Activated CD8-positive, alpha-beta memory T cell treated with anti-CD3 and anti-CD28 coated beads, Interleukin-2, amount 50 U/mL, for 24 hours (primary cell): ENCODE measurements around the gene RNF151.
"Not testable (repeated sequence)": the region's sequence is repeated elsewhere in the genome, so short reads cannot be mapped to it uniquely, and the experiment has no call there.

ENCODE experiments used
- DNase-seq: peaks from one replicate; pipeline ENCODE4 v3.0.0-alpha.2; 2020; ENCODE audit errors: extremely low read depth

Gene RNF151

DNA sequence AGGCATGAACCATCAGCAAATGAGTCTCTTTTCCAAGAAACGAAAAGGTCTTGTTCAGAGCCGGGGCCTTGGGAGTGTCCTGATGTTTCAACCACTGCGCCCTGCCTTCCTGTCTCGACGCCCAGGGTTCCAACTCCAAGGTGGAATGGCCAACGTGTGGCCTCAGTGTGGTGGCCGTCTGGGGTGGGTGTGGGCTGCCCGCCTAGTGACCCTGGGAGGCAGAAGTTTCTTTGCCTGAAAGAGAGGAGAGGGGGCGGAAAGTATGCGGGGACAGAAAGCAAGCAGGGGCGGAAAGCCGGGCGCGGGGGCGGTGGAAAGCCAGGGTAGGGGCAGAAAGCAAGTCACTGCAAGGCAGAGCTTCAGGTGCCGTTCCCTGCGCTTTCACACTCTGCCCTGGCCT lies 27.7 kb upstream of the RNF151 start:
- no peak for DNase-seq

DNA sequence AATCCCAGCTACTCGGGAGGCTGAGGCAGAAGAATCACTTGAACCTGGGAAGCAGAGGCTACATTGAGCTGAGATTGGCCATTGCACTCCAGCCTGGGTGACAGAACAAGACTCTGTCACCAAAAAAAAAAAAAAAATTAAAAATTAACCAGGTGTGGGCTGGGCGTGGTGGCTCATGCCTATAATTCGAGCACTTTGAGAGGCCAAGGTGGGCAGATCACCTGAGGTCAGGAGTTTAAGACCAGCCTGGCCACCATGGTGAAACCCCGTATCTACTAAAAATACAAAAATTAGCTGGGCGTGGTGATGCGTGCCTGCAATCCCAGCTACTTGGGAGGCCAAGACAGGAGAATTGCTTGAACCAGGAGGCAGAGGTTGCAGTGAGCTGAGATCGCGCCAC lies 26.8 kb upstream of the RNF151 start:
- DNase-seq: not testable (repeated sequence)

DNA sequence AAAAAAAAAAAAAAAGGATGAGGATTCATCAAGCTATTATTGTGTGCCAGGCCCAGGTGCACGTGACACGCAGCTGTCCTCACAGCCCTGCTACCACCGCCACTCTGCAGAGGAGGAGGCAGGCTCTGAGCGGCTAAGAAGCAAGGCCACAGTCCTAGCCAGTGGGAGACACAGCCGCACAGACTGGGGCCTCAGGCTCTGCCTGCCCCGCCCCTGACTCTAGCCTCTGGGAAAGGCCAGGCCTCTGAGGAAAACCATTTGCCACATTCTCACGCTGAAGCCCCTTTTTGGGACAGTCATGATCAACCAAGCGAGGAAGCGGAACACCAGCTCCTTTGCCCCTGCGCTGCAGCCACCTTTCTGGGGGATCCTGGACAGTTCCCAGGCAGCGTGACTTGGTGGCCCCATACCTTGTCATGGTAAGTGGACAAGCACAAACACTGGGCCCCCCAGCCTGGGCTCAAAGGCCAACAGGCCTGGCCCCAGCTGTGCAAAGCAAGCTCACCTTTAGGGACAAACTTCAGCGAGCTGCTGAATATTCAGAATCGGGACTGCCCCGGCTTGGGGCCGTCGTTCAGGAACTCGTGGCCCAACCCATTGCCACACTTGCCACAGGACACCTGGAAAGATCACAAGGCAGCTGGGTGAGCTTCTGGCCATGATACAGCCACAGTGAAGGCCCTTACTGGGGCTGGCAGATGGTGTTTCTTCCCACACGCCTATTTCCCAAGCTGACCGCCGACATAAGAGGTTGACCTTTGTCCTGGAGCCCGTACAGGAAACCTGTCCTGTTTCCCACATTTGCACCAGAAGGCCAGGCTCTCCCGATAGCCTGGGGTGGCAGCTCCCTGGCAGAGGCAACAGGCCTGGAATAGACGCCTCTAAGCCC lies 26.1 kb upstream of the RNF151 start:
- no peak for DNase-seq

DNA sequence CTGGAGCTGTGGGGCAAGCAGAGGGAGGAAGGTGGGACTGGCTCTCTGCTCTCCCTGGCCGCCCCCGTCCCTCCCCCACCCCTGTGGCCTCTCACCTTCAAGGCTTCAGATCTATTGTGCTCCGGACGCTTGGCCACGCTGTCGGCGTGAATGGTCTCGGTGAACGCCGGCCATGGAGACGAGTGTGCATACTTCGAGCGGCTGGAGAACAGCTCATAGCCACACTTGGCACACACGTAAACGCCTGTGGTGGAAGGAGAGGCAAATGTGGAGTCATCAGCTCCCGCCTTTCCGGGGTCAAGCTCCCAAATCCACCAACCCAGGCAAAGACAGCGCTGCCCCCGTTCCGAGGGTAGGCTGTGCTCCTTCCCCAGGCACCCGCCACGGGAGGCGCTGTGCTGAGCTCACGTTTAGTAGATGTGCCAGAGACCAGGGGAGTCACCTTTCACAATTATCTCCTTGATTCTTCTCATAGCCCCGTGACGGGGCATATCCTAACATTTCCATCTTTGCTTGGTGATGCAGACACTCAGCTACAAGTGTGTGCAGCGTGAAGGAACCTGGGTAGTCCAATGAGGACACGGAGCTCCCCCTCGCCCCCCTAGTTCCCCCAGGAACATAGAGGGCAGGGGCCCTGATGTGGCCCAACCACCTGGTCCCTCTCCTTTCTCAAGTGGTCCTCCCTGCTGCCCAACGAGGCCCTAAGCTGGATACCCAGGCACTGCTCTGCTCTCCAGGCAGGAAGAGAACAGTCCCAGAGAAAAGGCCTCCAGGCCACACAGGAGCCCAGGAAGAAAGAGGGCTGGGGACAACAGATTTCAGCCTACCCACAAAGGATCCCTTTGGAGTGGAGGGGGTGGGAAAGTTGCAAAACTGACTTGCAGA lies 25.3 kb upstream of the RNF151 start:
- no peak for DNase-seq

DNA sequence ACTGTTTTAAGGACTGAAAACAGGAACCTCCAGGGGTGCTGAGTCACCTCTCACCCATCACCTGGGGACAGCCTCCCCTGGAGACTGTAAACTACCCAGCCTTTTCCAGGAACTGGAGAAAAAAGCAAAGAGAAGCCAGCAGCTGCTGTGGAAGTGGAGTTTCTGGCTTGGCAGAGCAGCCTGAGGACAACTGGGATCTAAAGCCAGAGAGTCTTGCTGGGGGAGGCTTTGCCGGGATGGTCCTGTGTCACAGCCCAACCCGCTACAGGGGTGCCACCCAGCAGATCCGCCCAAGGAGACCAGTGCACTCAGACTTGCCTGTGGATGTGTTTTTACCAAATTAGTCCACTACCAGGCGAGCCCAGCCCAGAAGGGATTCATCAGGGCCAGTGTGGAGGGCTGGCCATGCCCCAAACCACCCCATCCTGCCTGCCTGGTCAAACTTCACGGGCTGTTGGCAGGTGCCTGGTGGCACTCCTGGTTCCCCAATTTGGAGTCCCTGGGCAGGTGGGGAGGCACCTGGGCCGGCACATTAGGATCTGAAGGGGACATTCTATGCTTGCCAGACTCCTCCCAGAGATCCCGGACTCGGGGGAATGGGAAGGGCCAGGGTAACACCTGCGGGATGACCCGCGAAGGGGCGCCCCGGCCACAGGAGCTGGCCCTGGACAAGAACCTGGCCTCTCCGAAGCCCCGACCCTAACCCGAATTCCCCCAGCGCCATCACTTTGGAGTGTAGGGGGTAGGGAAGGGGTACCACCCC lies 24.4 kb upstream of the RNF151 start:
- no peak for DNase-seq

DNA sequence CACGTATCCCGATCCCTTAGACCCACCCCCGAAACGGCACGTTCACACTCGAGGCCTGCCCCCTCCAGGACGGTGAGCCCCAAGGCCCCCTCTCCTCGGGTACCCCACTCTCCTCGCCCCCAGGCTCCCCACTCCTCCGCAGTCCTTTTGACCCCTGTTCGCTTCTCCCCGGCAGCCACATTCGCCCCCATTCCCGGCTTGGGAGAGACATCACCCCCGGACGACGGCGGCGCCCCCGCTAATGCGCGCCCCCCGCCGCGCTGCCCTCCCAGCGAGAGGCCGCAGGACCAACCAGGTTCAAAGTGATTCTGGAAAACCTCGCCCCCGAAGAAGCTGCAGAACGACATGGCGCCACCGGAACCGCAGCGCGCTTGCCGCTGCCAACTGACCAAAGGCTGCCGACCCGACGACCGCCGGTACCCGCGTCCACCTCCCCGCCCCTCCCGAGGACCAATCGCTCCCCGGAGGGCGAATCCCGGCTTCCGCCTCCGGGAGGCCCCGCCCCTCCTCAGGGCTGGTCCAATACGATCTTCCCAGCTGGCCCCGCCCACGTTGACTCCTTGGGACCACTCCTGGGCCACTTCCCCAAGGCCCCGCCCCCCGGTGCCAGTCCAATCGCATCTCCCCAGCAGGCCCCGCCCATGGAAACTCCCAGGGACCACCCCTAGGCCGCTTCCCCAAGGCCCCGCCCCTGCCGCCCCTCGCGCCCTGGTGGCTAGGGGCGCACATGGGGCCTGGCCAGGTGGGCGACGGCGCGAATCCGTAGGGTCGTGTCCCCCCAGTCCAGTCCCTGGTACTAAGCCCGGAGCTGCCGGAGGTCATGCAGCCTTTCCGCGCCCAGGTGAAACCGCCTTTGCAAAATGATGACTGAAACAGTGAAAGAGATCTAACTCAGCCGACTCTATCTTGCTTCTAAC lies 23.6 kb upstream of the RNF151 start, which contains the start of gene MSRB1:
TSS of gene MSRB1 (minus strand) at position 390 of the 917 bp plus-strand sequence. CDS start at position 347, 43 bp downstream.
- DNase-seq: peak; percentile 99

DNA sequence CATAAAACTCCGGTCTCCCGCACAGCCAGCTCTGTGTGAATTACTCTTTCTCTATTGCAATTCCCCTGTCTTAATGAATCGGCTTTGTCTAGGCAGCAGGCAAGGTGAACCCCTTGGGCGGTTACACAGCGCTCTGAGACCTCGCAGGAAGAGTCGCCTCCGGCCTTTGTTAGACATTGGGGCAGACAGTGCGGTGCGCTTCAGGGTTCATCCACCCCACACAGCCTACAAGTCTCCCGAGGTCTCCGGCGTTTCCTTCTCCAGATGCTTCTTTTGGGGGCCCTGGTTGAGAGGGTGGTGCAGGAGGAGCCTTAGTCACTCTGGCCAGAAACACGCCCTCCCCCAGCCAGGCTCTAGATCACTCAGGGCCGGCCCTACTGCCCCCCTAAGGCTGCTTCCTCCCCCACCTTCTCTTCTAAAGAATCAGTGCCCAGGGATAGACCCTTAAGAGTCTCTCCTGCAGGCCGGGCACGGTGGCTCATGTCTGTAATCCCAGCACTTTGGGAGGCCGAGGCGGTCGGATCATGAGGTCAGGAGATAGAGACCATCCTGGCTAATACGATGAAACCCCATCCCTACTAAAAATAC lies 21.9 kb upstream of the RNF151 start:
- DNase-seq: no peak

DNA sequence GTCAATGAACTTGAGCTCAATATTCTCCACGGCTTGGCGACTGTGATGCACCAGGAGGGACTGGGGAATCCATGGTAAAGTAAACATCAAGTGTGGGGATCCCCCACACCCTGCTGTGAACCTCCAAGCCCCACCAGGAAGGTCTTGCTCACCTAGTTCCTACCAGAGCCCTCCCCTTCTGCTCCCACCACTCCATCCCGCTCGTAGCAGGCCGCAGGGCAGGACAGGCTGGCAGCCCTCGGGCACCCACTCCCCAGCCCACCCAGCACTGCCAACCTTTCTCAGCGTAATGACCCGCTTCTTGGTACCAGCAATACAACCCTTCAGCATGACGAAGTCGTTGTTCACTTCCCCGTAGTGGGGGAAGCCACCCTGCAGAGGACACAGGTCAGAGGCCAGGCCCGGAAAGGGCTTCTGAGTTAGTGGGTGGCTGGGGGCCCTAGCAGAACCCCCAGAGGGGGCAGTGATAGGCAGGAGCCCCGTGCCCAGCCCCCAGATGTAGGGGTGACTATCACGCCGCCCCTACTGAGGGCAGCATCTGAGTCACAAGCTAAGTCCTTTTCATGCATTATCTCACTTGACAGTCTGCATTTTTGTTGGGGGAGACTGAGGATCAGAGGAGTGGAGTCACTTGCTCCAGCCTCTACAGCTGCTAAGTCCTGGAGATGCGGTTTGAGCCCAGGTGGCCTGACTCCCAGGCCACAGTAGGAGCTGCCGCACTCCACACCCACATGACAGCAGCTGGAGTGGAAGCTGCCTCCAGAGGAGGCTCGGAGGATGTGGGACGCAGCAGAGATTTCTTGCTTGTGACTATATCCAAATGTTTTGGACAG lies 20.9 kb upstream of the RNF151 start:
- DNase-seq: no peak

DNA sequence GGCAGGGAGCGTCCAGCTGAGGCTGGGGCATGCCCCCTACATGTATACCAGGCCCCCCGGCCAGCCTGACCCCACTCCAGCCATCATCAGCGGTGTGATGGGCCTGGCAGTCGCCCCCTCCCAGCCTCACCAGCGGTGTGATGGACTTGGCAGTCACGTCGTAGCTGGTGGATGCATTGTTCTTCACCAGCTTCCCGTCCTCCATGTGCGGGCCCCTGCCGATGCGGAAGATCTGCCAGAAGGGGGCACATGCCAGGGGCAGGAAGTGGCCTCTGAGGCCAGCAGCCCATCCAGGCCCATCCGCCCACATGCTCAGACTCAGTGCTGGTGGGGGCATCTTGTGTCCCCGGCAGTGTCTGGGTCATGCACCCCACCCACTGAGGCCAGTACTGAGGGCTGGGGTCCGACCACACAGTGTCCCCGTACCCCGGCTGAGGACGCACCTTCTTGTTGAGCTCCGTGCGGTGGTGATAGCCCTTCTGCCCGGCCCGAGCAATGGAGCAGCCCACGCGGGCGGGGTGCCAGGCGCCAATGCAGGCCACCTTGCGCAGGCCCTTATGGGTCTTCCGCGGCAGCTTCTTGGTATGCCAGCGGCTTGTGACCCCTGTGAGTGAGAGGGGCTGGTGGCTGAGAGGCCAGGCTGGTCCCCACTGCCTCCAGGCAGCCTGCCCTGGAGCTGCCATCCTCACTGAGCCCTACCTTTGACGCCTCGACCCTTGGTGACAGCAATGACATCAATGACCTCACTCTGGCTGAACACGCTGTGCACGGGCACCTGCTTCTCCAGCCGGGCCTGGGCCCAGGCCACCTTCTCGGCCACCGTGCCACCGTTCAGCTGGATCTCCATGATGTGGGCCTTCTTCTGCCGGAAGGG lies 19.9 kb upstream of the RNF151 start:
- no peak for DNase-seq

DNA sequence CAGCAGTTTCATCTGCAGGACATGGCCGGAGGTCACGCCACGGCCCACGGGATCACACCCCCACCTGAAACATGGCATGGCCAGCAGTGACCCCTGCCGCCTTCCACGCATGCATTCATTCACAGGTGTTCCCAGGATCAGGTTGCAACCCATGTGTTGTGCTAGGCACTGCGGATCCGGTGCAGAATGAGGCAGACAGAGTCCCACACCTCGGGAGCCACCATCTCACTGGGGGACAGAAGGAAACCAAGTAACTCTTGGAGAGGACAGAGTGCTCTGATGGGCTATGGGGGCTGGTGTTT lies 19.3 kb upstream of the RNF151 start:
- DNase-seq: no peak

DNA sequence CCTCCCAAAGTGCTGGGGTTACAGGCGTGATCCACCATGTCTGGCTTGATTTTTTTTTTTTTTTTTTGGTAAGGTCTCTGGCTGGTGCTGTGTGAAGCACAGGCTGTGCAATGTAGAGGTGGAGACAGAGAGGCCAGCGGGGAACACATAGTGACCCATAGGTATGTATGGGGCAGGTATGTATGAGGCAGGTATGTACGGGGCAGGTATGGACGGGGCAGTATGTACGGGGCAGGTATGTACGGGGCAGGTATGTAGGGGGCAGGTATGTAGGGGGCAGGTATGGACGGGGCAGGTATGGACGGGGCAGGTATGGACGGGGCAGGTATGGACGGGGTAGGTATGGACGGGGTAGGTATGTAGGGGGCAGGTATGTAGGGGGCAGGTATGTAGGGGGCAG lies 17.1 kb upstream of the RNF151 start:
- no peak for DNase-seq

DNA sequence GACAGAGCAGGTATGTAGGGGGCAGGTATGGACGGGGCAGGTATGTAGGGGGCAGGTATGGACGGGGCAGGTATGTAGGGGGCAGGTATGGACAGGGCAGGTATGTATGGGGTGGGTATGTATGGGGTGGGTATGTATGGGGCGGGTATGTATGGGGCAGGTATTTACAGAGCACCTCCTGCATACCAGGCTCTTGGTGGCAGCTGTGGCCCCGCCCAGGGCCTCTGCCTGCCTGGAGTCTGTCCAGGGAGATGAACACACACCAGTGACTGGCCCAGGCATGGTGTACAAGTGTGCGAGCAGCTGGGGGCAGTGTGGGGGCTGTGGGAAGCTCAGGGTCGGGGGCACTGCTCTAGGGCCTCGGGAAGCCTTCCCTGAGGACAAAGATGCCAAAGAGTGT lies 16.6 kb upstream of the RNF151 start:
- no peak for DNase-seq

DNA sequence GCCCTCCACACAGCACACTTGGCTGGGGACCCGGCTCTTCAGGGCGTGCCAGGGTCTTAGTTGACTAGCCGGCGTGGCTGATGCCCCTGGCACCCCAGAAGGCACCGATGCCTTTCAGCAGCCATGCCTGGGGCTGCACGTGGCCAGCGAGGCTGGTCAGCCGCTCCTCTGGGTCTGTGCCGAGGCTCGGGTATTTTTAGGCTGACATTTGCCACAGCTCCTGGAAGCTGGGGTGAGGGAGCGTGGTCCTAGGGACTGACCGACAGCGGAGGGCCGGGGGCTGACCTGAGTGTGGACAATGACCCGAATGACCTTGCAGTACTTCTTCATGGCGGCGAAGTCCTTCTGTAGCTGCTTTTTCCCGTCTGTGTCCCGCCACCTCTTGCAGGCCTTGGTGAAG lies 16.1 kb upstream of the RNF151 start:
- no peak for DNase-seq

DNA sequence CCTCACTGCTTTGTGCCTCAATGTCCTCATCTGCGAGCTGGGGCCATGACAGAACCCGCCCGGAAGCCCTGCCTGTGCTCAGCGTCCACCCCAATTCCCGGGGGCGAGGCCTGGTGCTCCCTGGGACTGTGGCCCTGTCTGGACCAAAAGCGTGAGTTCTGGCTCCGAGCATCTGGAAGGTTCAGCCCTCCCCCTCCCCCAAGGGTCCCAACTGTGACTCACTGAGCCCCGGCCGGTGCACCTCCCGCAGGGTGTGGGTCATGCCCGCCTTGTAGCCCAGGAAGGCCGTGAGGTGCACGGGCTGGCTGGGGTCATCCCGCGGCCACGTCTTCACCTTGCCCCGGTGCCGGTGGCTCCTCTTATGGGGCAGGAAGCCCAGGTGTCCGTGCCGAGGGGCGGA lies 12.9 kb upstream of the RNF151 start:
- no peak for DNase-seq

DNA sequence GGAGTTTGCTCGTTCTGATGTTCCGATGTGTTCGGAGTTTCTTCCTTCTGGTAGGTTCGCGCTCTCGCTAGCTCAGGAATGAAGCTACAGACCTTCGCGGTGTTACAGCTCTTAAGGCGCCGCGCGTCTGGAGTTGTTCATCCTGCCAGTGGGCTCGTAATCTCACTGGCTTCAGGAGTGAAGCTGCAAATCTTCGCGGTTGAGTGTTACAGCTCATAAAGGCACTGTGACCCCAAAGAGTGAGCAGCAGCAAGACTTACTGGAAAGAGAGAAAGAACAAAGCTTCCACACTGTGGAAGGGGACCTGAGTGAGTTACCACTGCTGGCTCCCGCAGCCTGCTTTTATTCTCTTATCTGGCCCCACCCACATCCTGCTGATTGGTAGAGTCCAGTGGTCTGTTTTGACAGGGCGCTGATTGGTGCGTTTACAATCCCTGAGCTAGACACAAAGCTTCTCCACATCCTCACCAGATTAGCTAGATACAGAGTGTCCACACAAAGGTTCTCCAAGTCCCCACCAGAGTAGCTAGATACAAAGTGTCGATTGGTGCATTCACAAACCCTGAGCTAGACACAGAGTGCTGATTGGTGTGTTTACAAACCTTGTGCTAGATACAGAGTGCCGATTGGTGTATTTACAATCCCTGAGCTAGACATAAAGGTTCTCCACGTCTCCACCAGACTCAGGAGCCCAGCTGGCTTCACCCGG lies 9.1 kb upstream of the RNF151 start:
- DNase-seq: not testable (repeated sequence)

DNA sequence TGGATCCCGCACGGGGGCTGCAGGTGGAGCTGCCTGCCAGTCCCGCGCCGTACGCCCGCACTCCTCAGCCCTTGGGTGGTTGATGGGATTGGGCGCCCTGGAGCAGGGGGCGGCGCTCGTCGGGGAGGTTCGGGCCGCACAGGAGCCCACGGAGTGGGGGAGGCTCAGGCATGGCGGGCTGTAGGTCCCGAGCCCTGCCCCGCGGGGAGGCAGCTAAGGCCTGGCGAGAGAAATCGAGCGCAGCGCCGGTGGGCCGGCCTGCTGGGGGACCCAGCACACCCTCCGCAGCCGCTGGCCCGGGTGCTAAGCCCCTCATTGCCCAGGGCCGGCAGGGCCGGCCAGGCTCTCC lies 8.5 kb upstream of the RNF151 start:
- DNase-seq: not testable (repeated sequence)

DNA sequence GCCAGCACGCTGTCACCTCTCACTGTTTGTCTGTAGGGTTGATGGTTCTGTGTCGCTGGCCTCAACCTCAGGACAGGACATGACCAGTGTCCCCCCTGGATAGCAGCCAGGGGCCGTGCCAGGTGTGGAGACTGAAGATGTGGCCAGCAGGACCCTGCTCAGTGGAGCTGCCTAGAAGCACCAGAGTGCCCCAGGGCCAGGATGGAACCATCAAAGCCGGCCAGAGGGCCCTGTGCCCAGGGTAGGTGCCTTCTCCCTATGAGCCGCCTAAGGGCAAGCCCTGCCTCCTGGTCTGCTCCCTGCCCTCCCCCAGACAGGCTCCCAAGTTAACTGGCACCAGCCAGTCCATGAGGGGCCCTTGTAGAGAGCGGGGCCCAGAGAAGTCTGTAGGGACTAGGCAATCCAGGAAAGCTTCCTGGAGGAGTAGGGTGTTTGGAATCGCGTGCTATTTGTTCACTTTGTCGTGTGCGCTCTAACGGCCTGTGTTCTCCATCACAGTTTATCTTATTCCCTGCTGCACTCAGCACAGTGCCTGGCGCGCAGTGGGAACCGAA lies 7.9 kb upstream of the RNF151 start:
- DNase-seq: no peak
